Measurements from ENCODE around the gene LHFPL6.

LHFPL6 gene

DNA sequence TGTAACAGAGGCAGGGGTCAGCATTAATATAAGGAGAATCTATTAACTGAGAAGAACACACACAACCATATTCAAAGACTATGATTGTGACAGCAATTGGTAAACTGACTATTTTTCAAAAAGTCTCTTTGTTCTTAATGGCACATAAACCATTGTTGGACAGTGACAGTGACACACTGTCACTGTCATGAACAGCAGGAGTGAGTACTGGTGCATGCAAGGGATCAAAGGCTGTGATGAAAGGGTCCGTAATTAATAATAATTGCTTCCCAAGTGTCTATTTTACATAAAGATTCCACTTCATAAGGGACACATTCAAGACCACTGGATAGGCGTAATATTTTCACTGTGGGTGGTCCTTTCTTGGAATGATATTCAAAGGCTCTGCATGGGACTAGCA is 50.7 kb downstream of the LHFPL6 start:
- no peak for DNase-seq

DNA sequence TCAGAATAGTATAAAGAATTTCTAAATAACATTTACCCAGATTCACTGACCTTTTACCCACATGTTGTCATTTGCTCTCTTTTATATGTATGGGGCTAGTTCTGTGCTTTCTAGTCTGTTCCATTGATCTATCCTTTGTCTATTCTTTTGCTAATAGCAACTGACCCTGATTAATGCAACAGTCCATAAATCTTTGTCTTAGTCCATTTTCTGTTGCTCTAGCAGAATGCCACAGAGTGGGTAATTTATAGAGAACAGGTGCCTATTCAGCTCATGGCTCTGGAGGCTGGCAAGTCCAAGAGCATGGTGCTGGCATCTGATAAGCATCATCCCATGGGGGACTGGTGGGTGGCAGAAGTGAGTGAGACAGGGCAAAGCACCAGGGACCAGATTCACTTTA is 52.1 kb downstream of the LHFPL6 start:
- no peak for DNase-seq

DNA sequence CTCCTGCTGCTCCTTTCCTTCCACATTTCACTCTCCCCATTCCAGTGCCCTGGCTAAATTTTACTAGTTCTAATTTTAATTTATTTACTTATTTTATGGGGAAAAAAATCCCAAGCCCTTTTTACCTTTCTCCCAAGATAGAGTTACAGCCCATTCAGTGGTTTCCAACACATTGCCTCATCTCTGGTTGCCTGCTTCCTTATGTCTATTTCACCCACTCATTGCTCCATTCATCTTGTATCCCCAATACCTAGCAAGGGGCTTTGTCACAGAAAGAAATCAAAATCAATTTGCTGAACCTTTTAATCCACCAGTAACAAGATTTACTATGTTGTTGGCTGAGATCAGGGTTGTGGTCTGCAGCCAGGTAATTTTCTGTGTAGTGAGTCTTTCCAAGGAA is 55.9 kb downstream of the LHFPL6 start:
- DNase-seq, result no peak

DNA sequence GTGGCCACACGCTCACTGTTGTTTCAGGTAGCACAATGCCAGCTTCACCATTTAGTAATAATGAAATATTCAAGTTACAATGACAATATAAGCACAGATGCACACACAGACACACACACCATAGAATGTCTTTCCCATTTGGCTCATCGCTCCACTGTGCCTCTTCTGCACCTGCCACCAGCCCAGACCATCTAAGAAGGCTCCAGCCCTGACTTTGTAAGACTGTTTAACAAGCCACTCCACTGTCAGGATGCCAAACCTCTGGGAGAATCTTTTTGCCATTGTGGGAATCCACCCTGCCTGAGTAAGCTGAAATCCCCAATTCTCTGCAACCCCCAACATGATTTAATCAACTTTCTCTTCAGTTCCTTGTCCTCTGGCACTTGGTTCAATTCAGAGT is 60.6 kb downstream of the LHFPL6 start:
- no peak for DNase-seq

GRCh38 chr13:39540929-39541605 is 61.9 kb downstream of the LHFPL6 start:
- DNase-seq, result no peak

DNA sequence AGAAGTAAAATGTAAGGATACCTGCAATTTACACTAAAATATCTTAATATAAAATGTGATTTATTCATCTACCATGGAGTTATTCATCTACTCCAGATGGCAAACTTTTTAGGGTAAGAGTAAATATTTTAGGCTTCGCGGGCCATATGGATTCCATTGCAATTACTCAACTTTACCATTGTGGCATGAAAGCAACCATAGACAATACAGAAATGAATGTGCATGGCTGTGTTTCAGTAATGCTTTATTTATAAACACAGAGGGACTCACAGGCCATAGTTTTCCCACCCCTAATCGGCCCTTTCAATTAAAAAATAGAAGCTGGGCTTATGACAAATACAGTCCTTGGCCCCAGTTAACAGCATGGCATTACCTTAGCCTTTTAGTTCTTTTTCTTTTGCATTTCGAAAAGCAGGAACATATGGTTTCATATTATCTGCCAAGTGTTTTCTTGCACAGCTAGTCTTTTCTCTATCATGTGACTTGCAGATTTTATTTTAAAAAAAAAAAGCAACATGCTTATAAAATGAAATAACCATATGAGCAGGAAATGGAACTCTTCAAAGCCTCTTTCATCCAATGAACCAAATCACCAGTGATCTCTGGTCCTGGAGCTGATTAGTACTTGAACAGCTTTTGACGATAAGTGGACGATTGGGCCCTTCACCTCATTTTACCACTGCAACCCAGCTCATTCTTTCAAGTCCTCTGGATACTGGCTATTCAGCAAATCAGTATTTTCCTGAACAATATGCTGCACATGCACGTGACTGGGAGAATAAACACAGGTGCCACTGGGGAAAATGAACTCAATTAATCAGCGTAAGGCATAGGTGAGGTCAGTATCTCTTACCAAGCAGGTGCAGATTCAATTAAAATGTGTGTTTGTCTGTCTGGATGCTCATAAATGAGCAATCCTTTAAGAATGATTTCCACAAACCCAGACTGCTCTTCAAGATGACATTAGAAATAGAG is 63.9 kb downstream of the LHFPL6 start:
- no peak for DNase-seq

DNA sequence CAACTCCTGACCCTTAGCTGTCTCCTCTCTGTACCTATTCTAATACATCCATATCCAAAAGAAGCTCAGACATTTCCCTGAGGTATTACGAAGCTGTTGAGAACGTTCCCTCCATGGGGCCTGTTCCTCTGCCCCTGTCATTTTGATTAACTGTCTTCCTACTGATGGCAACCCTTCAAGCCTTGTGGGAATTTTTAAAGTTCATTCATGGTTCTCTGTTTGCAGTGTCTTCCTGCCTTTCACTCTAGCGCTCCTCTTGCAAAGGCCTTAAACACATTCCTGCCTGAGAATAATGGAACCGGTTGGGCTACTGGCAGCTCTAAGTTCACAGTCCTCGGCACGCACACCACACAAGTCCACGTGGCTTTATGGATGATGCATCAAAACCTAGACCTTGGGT is 66.1 kb downstream of the LHFPL6 start:
- no peak for DNase-seq

DNA sequence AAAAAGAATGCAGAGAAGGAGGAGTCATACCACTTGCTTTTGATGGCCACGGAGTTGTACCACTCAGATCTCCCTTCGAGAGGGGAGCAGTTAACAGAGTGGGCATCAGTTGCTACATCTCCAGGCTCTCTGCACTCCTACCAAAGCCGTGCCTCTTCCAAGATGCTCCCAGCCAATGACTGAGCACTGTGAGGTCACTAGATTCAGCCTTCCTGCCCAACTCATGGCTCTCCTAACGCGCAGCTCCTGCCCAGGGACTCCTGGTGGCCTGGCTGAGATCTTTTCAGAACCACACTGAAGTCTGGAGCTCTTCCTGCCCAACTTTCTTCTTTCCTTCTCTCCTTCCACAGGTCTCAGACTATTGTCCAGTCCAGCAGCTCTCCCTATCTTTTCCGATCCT is 66.7 kb downstream of the LHFPL6 start:
- no peak for DNase-seq

- DNase-seq, result no peak
Measured at GRCh38 chr13:39533651-39534150, 69.3 kb downstream of the LHFPL6 start.

DNA sequence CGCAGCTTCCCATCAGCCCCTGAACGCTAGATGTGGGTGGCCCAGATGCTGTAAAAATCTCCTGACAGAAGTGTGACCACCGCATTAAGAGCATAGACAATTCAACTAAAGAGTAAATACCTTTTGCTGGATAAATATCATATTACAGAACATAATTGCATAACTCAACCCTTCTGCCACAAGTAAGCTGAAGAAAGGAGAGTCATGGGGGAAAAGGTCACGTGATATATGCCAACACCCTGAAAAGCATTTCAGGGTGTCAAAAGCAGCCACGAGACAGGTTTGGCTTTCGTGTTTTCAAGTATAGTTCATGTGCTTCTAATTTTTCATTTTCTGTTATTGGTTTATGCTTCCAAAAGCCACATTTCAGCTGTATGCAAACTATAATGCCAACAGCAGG is 71.3 kb downstream of the LHFPL6 start:
- DNase-seq, result no peak

DNA sequence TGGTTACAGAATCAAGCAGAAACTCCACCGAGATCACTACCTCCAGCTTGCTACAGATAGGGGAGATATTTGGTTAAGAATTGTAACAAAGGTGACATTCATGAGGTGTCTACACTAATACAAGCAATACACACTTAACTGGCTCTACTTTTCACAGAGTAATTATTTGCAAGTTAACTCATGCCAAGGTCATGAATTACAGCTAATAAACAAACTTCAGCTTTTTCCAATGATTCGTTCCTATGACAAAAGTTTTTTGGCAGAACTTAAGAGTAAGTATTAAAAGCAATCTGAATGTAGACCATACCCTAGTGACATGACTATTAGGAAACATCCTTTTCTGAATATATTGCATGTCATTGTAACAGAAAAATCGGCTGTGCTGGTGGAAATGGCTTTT is 72.1 kb downstream of the LHFPL6 start:
- no peak for DNase-seq

DNA sequence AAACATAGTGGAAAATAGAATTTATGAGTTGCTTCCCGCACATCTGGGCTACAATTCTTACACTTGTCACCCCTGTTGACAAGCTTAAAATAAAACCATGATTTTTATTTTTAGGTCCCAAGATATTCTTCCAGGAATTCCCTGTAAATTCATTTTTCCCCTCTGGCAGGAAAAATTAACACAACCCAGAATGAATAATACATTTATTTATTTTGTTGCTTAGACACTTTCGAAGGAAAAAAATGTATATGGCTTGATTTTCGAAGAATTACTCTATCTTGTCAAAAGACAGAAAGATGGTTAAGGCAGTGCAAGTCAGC is 74.4 kb downstream of the LHFPL6 start:
- DNase-seq, result no peak

DNA sequence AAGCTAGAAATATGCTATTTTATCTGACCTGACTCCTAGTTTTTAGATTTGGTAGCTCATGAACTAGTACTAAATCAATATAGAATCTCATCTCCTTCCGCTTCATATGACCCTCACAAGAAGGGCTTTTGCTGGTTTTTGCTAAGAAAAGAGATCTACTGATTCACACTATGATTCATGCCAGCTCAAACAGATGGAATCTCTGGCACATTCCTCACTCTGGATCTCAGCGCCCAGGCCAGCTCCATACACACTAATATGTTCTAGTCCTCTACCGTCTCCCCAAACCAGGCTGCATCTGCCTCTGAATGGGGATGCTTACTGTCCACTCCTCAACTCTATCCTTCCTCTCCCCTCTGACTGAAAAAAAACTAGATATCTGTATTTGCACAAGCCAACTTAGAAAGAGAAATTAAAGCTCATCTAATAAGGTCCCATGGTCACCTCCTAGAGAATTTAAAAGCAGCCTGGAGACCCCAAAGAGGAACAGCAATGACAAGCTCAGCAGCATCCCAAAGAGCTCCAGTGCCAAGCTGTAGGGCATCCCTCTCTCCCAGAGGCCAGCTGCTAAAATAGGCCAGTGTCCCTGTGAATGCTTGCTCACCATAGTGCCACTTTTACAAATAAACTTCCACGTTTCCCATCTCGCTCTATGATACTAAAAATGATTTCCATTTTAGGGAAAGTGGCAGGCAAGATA is 74.9 kb downstream of the LHFPL6 start:
- DNase-seq, result no peak

DNA sequence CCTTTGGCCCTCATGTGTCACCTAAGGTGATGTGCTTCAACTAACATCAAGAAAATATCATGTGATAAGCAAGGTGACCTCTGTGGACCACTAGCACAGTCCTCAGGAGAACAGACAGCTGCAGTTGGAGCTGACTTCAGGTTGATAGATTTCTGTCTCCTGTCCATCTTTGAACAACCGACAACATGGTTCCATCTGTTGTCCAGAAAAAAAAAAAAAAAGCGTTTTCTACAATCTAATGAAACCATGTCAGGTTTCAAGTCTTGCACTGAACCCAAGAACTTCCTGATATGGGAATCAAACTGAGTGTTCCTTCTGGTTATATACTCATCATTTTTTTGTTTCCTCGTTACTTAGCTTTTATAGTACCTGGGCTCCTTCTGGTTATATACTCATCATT is 75.7 kb downstream of the LHFPL6 start:
- no peak for DNase-seq

GRCh38 chr13:39526499-39526898 is 76.5 kb downstream of the LHFPL6 start:
- no peak for DNase-seq

GRCh38 chr13:39525506-39525905 is 77.5 kb downstream of the LHFPL6 start:
- DNase-seq, result no peak

GRCh38 chr13:39524795-39525194 is 78.2 kb downstream of the LHFPL6 start:
- DNase-seq, result no peak

GRCh38 chr13:39522329-39522728 is 80.7 kb downstream of the LHFPL6 start:
- DNase-seq, result no peak

DNA sequence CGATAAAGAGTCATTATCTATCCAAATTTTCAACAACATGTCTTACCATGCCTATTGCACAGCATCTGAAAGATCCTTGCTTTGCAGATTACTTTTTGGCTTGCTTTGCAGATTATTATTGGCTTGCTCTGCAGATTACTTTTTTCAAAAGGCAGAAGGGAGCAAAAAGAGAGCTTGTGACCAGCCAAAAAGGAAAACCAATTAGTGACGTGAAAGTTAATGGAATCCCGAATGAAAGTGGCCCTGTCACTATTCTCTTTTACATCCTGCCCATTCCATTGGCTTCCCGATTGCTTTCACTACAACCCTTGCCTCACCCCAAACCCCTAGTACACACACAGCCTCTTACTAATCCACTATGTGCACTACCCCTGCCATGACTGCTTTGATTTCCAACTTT is 81.3 kb downstream of the LHFPL6 start:
- DNase-seq, result no peak

GRCh38 chr13:39516096-39516495 is 86.9 kb downstream of the LHFPL6 start:
- peak; percentile 28 for DNase-seq

DNA sequence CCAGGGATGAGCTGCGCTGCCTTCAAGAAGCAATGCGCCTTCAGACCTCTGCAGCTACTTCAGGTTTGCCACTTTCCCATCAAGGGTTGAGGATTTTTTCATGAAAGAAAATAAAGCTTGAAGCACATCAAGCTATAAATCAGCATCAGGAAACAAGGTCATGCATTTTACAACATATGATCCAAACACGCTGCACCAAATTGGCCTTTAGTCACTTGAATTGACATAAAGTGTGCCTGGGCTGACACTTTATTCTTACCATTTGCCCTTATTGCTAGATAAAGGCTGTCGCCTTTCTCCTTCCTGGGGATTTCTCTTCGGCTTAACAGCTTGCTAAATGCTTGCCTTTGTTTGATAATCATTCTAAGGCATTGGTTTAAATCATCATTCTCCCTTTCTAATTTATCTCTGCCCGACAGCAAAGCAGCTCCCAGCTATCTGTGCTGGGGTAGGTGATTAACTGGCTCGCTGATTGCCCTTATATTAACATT is 87.7 kb downstream of the LHFPL6 start:
- DNase-seq, result no peak

DNA sequence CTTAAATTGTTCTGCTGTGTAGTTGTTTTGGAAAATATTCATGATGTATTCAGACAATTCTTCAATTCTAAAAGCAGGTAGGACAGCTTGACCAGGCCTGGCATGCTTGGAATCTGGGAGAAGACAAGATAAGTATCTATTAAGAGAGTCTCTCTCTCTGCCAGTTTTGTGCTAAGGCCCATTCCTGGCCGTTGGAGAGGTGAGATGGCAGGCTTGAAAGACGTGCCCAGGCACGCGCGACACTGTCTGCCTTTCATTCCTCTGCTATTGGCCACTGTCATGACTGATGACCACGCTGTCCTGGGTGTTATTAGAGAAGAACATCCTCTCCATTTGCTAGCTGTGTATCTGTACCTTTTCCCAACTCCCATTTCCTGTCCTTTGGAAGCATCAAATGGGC is 90.3 kb downstream of the LHFPL6 start:
- no peak for DNase-seq

DNA sequence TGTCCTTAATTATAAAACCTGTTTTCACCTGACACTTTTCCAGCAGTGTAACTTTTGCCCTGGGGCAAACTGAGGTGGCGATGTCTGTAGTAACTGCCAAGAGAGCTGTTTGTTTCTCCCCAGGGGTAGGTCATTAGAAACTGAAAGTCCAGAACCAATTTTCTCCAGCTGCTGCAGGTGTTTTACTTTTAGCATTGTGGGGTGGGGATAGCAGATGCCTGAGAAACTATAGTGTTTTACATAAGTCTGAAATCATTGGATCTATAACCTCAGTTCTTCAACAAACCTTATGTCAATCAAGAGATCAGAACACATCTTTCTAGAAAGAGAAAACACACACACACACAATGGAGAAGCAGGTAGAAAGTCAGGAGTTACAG is 92.7 kb downstream of the LHFPL6 start:
- no peak for DNase-seq

All from right hindlimb (tissue), 1 donor.